ENCODE results near the gene ALKAL2.
A peak's percentile ranks its signal among the peaks of the same experiment; 100 is the strongest.

The ALKAL2 gene

GRCh38 chr2:248724-249123 lies 39.2 kb downstream of the ALKAL2 start:
- no peak for TF ChIP-seq CTCF (IDR thresholded peaks at IDR 0.05; ENCODE audit: insufficient read depth, low read length, missing control alignments)
- H3K4me3 ChIP-seq (ENCODE audit: low read depth, low read length): no peak overlapping the region
- ChIA-PET POLR2A (no interaction called here), CTCF (interaction anchor here (4.4 to 7.1 kb wide), 2 partner anchors 11 to 39 kb away, joined by 42 to 99 read pairs; partner anchors contain the start of gene ALKAL2)
- DNase-seq (ENCODE audit: low read depth, low spot score): no peak

- CTCF ChIA-PET: interaction anchor here (0.8 to 7.1 kb wide), 21 partner anchors 8 to 1302 kb away, joined by 3 to 99 read pairs (median 4); partner anchors contain the start of gene ALKAL2
Observed at GRCh38 chr2:246489-247144, 41.3 kb downstream of the ALKAL2 start.

GRCh38 chr2:244547-244946 lies 43.3 kb downstream of the ALKAL2 start:
- POLR2A ChIA-PET: no interaction called here

More at GRCh38 chr2:246489-247144, 41.3 kb downstream of the ALKAL2 start:
- H3K4me3 ChIP-seq (ENCODE audit: low read depth, low read length): no peak overlapping the region
- TF ChIP-seq CTCF (IDR thresholded peaks at IDR 0.05; ENCODE audit: insufficient read depth, low read length, missing control alignments): peak; percentile 57
- peak; percentile 45 for DNase-seq (ENCODE audit: low read depth, low spot score)
- POLR2A ChIA-PET: no interaction called here

GRCh38 chr2:238869-239268 lies 49.0 kb downstream of the ALKAL2 start:
- ChIA-PET POLR2A (no interaction called here), CTCF (interaction anchor here (1.0 to 1.6 kb wide), 2 partner anchors 8 to 51 kb away, joined by 4 to 7 read pairs; no protein-coding TSS in a partner anchor)
- no peak for DNase-seq (ENCODE audit: low read depth, low spot score)
- no peak overlapping the region for H3K4me3 ChIP-seq (ENCODE audit: low read depth, low read length)
- no peak for TF ChIP-seq CTCF (IDR thresholded peaks at IDR 0.05; ENCODE audit: insufficient read depth, low read length, missing control alignments)

More at GRCh38 chr2:244547-244946, 43.3 kb downstream of the ALKAL2 start:
- no peak for DNase-seq (ENCODE audit: low read depth, low spot score)
- TF ChIP-seq CTCF (IDR thresholded peaks at IDR 0.05; ENCODE audit: insufficient read depth, low read length, missing control alignments): no peak
- CTCF ChIA-PET: interaction anchor here (1.4 to 7.1 kb wide), 3 partner anchors 10 to 43 kb away, joined by 5 to 99 read pairs (median 42); partner anchors contain the start of gene ALKAL2
- no peak overlapping the region for H3K4me3 ChIP-seq (ENCODE audit: low read depth, low read length)

GRCh38 chr2:238431-238830 lies 49.5 kb downstream of the ALKAL2 start:
- no peak for TF ChIP-seq CTCF (IDR thresholded peaks at IDR 0.05; ENCODE audit: insufficient read depth, low read length, missing control alignments)
- DNase-seq (ENCODE audit: low read depth, low spot score): no peak
- no peak overlapping the region for H3K4me3 ChIP-seq (ENCODE audit: low read depth, low read length)
- ChIA-PET CTCF (interaction anchor here (1.0 to 1.6 kb wide), 2 partner anchors 8 to 52 kb away, joined by 4 to 7 read pairs; no protein-coding TSS in a partner anchor), POLR2A (no interaction called here)

GRCh38 chr2:237878-238277 lies 50.0 kb downstream of the ALKAL2 start:
- ChIA-PET CTCF (interaction anchor here (1.5 to 1.6 kb wide), 2 partner anchors 9 kb away, joined by 7 to 10 read pairs; no protein-coding TSS in a partner anchor), POLR2A (no interaction called here)
- TF ChIP-seq CTCF (IDR thresholded peaks at IDR 0.05; ENCODE audit: insufficient read depth, low read length, missing control alignments): no peak
- DNase-seq (ENCODE audit: low read depth, low spot score): no peak
- H3K4me3 ChIP-seq (ENCODE audit: low read depth, low read length): no peak overlapping the region
